NCI-H1092 treated with DMSO at 0.1 percent for 48 hours (cell line): ENCODE results near the gene CREB3L2.
"Not testable (repeated sequence)": the region's sequence is repeated elsewhere in the genome, so short reads cannot be mapped to it uniquely, and the experiment has no call there.

Source experiments
- DNase-seq: peaks from one replicate; lab custom pipeline; 2025; lab: John Stamatoyannopoulos, UW

CREB3L2 gene

GRCh38 chr7:137987968-137988367 is 13.9 kb downstream of the CREB3L2 start:
- no peak for DNase-seq

GRCh38 chr7:137987563-137987962 is 14.3 kb downstream of the CREB3L2 start:
- no peak for DNase-seq

GRCh38 chr7:137987018-137987349 is 14.9 kb downstream of the CREB3L2 start:
- no peak for DNase-seq

GRCh38 chr7:137986252-137987017 is 15.5 kb downstream of the CREB3L2 start:
- DNase-seq, result no peak

- no peak for DNase-seq
Observed at GRCh38 chr7:137985897-137986251, 16.0 kb downstream of the CREB3L2 start.

- no peak for DNase-seq
Observed at GRCh38 chr7:137985253-137985896, 16.5 kb downstream of the CREB3L2 start.

- DNase-seq, result no peak
Observed at GRCh38 chr7:137984181-137985041, 17.5 kb downstream of the CREB3L2 start.

GRCh38 chr7:137983323-137984008 is 18.4 kb downstream of the CREB3L2 start:
- DNase-seq, result no peak

GRCh38 chr7:137982394-137982793 is 19.5 kb downstream of the CREB3L2 start:
- not testable (repeated sequence) for DNase-seq

GRCh38 chr7:137981668-137982067 is 20.2 kb downstream of the CREB3L2 start:
- DNase-seq, result no peak

- DNase-seq, result no peak
Observed at GRCh38 chr7:137981175-137981574, 20.7 kb downstream of the CREB3L2 start.

- no peak for DNase-seq
Observed at GRCh38 chr7:137980308-137980707, 21.6 kb downstream of the CREB3L2 start.

GRCh38 chr7:137978464-137979237 is 23.2 kb downstream of the CREB3L2 start:
- DNase-seq, result no peak

- no peak for DNase-seq
Observed at GRCh38 chr7:137977173-137977572, 24.7 kb downstream of the CREB3L2 start.

- no peak for DNase-seq
Observed at GRCh38 chr7:137976696-137977095, 25.2 kb downstream of the CREB3L2 start.

GRCh38 chr7:137976232-137976631 is 25.7 kb downstream of the CREB3L2 start:
- no peak for DNase-seq

GRCh38 chr7:137975768-137976167 is 26.1 kb downstream of the CREB3L2 start:
- no peak for DNase-seq

GRCh38 chr7:137975221-137975620 is 26.7 kb downstream of the CREB3L2 start:
- DNase-seq, result no peak

- DNase-seq, result no peak
Observed at GRCh38 chr7:137974766-137975165, 27.1 kb downstream of the CREB3L2 start.

GRCh38 chr7:137970253-137970975 is 31.5 kb downstream of the CREB3L2 start:
- no peak for DNase-seq

GRCh38 chr7:137969828-137970227 is 32.1 kb downstream of the CREB3L2 start:
- DNase-seq, result no peak
